HEK293T (cell line): ENCODE data around the gene LCTL.

ENCODE experiments used
- CTCF ChIA-PET: fragments of 350-600 bp; formaldehyde crosslinking; extraction: SDS; loops from one replicate; lab custom pipeline; 2021; ENCODE audit warnings: antibody characterized with exemption, inconsistent platforms; lab: Yijun Ruan, JAX
- POLR2A ChIA-PET: fragments of 350-600 bp; formaldehyde crosslinking; extraction: SDS; loops from one replicate; lab custom pipeline; 2020; ENCODE audit warnings: antibody characterized with exemption, inconsistent platforms; lab: Yijun Ruan, JAX
- DNase-seq: peaks from one replicate; pipeline ENCODE4 v3.0.0; 2012; ENCODE audit warnings: mixed read lengths; ENCODE audit errors: extremely low spot score
- ARNT ChIP-seq: fragments of 450-650 bp; IDR thresholded peaks from 2 replicates; pipeline ENCODE4 v1.6.1; 2017; ENCODE audit warnings: mild to moderate bottlenecking
- BHLHE40 ChIP-seq: fragments of 450-650 bp; IDR thresholded peaks from 2 replicates; pipeline ENCODE4 v1.6.1; 2016; ENCODE audit warnings: mild to moderate bottlenecking, moderate library complexity, borderline replicate concordance
- CTBP1 ChIP-seq: fragments of 450-650 bp; IDR thresholded peaks from 2 replicates; pipeline ENCODE4 v1.6.1; 2016; ENCODE audit warnings: borderline replicate concordance
- ELF4 ChIP-seq: fragments of 450-650 bp; IDR thresholded peaks from 2 replicates; pipeline ENCODE4 v1.6.1; 2017; ENCODE audit warnings: antibody characterized with exemption
- FOXA1 ChIP-seq: fragments of 450-650 bp; IDR thresholded peaks from 2 replicates; pipeline ENCODE4 v1.6.1; 2016; ENCODE audit warnings: mild to moderate bottlenecking
- FOXK2 ChIP-seq: fragments of 450-650 bp; IDR thresholded peaks from 2 replicates; pipeline ENCODE4 v1.6.1; 2016; ENCODE audit warnings: mild to moderate bottlenecking
- FOXM1 ChIP-seq: fragments of 450-650 bp; IDR thresholded peaks from 2 replicates; pipeline ENCODE4 v1.6.1; 2017; ENCODE audit warnings: mild to moderate bottlenecking, borderline replicate concordance
- HDGF ChIP-seq: fragments of 450-650 bp; IDR thresholded peaks from 2 replicates; pipeline ENCODE4 v1.6.1; 2017; ENCODE audit warnings: antibody characterized with exemption, borderline replicate concordance
- L3MBTL2 ChIP-seq: fragments of 450-650 bp; conservative IDR thresholded peaks from 2 replicates; pipeline ENCODE4 v1.6.1; 2016; ENCODE audit warnings: mild to moderate bottlenecking
- LEF1 ChIP-seq: fragments of 450-650 bp; IDR thresholded peaks from 2 replicates; pipeline ENCODE4 v1.6.1; 2017; ENCODE audit warnings: mild to moderate bottlenecking, borderline replicate concordance
- NFRKB ChIP-seq: fragments of 450-650 bp; IDR thresholded peaks from 2 replicates; pipeline ENCODE4 v1.6.1; 2016; ENCODE audit warnings: mild to moderate bottlenecking, moderate library complexity
- PKNOX1 ChIP-seq: fragments of 450-650 bp; IDR thresholded peaks from 2 replicates; pipeline ENCODE4 v1.6.1; 2016
- SP1 ChIP-seq: fragments of 450-650 bp; IDR thresholded peaks from 2 replicates; pipeline ENCODE4 v1.6.1; 2017
- SUZ12 ChIP-seq: fragments of 450-650 bp; IDR thresholded peaks from 2 replicates; pipeline ENCODE4 v1.6.1; 2016; ENCODE audit warnings: mild to moderate bottlenecking
- TARDBP ChIP-seq: fragments of 450-650 bp; IDR thresholded peaks from 2 replicates; pipeline ENCODE4 v1.6.1; 2016
- ZNF384 ChIP-seq: fragments of 450-650 bp; IDR thresholded peaks from 2 replicates; pipeline ENCODE4 v1.6.1; 2016

The LCTL gene

GRCh38 chr15:66600240-66600627 is 34.4 kb upstream of the LCTL start:
- ChIA-PET POLR2A (interaction anchor here (0.9 kb wide), 1 partner anchor 251 kb away, joined by 3 read pairs; no protein-coding TSS in a partner anchor), CTCF (interaction anchor here (0.6 to 1.6 kb wide), 3 partner anchors 11 to 171 kb away, joined by 3 to 6 read pairs (median 5); no protein-coding TSS in a partner anchor)
- TF ChIP-seq PKNOX1: no peak
- no peak for DNase-seq

- no peak for DNase-seq
- ChIA-PET POLR2A (no interaction called here), CTCF (interaction anchor here (0.6 to 1.6 kb wide), 3 partner anchors 10 to 172 kb away, joined by 3 to 6 read pairs (median 5); no protein-coding TSS in a partner anchor)
- TF ChIP-seq PKNOX1 (no peak), FOXM1 (no peak), CTBP1 (no peak), SP1 (no peak), LEF1 (no peak), TARDBP (no peak), ARNT (no peak), FOXK2 (no peak), L3MBTL2 (no peak), FOXA1 (no peak), BHLHE40 (no peak), SUZ12 (no peak), NFRKB (no peak)
These were observed 33.9 kb upstream of the LCTL start for GRCh38 chr15:66599536-66600239.

GRCh38 chr15:66598095-66598815 is 32.5 kb upstream of the LCTL start:
- ChIA-PET POLR2A (no interaction called here), CTCF (interaction anchor here (1.8 kb wide), 1 partner anchor 253 kb away, joined by 5 read pairs; no protein-coding TSS in a partner anchor)
- DNase-seq: no peak
- no peak for TF ChIP-seq BHLHE40
- no peak for TF ChIP-seq FOXK2
- no peak for TF ChIP-seq L3MBTL2
- no peak for TF ChIP-seq LEF1
- TF ChIP-seq SUZ12: no peak
- TF ChIP-seq FOXM1: no peak
- TF ChIP-seq SP1: no peak
- TF ChIP-seq ELF4: no peak
- no peak for TF ChIP-seq CTBP1
- no peak for TF ChIP-seq TARDBP
- TF ChIP-seq ARNT: no peak
- TF ChIP-seq HDGF: no peak
- no peak for TF ChIP-seq NFRKB
- TF ChIP-seq ZNF384: no peak
- TF ChIP-seq PKNOX1: no peak
- no peak for TF ChIP-seq FOXA1

- ChIA-PET POLR2A (no interaction called here), CTCF (interaction anchor here (0.6 to 1.5 kb wide), 2 partner anchors 256 to 315 kb away, joined by 3 to 4 read pairs; no protein-coding TSS in a partner anchor)
- DNase-seq: no peak
- no peak for TF ChIP-seq FOXK2
- TF ChIP-seq PKNOX1: no peak
- TF ChIP-seq BHLHE40: no peak
- no peak for TF ChIP-seq CTBP1
These were observed 30.2 kb upstream of the LCTL start for GRCh38 chr15:66595931-66596545.

- TF ChIP-seq ARNT (no peak), TARDBP (no peak), ELF4 (no peak)
- CTCF ChIA-PET: interaction anchor here (1.5 kb wide), 1 partner anchor 257 kb away, joined by 4 read pairs; no protein-coding TSS in a partner anchor
- POLR2A ChIA-PET: no interaction called here
- no peak for DNase-seq
These were observed 29.5 kb upstream of the LCTL start for GRCh38 chr15:66595332-66595731.

- TF ChIP-seq LEF1: no peak
- no peak for TF ChIP-seq FOXA1
- no peak for TF ChIP-seq TARDBP
- no peak for TF ChIP-seq SUZ12
- TF ChIP-seq SP1: no peak
- no peak for TF ChIP-seq ELF4
- no peak for TF ChIP-seq FOXM1
- no peak for TF ChIP-seq ARNT
- TF ChIP-seq FOXK2: no peak
- TF ChIP-seq CTBP1: no peak
- no peak for TF ChIP-seq HDGF
- TF ChIP-seq NFRKB: no peak
- TF ChIP-seq L3MBTL2: no peak
- TF ChIP-seq ZNF384: no peak
- no peak for TF ChIP-seq BHLHE40
- TF ChIP-seq PKNOX1: no peak
- no peak for DNase-seq
- ChIA-PET CTCF (no interaction called here), POLR2A (no interaction called here)
These were observed 29.0 kb upstream of the LCTL start for GRCh38 chr15:66594836-66595235.
